HFFc6 (cell line): ENCODE measurements around the gene NUP133. TPM values are rescaled to one million over a fixed set of nuclear protein-coding genes. Genes with fewer than 3 reads are reported as not detected.
"Not testable (repeated sequence)": the region's sequence is repeated elsewhere in the genome, so short reads cannot be mapped to it uniquely, and the experiment has no call there.

Source experiments
- DNase-seq: peaks from one replicate; pipeline ENCODE4 v3.0.0-alpha.2; 2018
- H3K27ac Mint-ChIP-seq: 2 replicates; pipeline ENCODE4 v1.8.0; 2020; ENCODE audit warnings: mild to moderate bottlenecking, mixed read lengths
- H3K27me3 Mint-ChIP-seq: 2 replicates; pipeline ENCODE4 v1.8.0; 2021; ENCODE audit warnings: mild to moderate bottlenecking, moderate library complexity, mixed read lengths; ENCODE audit not compliant: insufficient read depth
- H3K36me3 Mint-ChIP-seq: 2 replicates; pipeline ENCODE4 v1.8.0; 2021; ENCODE audit warnings: low read depth, mixed read lengths
- H3K4me1 Mint-ChIP-seq: 2 replicates; pipeline ENCODE4 v1.8.0; 2020; ENCODE audit warnings: low read depth, mixed read lengths
- H3K4me3 Mint-ChIP-seq: 2 replicates; pipeline ENCODE4 v1.8.0; 2020; ENCODE audit warnings: mild to moderate bottlenecking, moderate library complexity, mixed read lengths
- H3K9me3 Mint-ChIP-seq: 2 replicates; pipeline ENCODE4 v1.8.0; 2020; ENCODE audit warnings: mild to moderate bottlenecking, mixed read lengths
- CTCF ChIP-seq: fragments of 200-600 bp; sonication (generic); IDR thresholded peaks from 2 replicates; pipeline ENCODE4 v1.5.0; 2021; ENCODE audit warnings: antibody characterized with exemption, mild to moderate bottlenecking
- total RNA-seq, 6 experiments: library from RNA; stranded (reverse); fragmentation: NEBNext Ultra II Directional; extraction: Animal tissue kit (Norgen Biotek cat#: 25700); gene quantifications; 2 replicates in 1 of 6; 3 replicates in 5 of 6; pipeline ENCODE4 v1.2.3, GENCODE V29; 2021

NUP133 gene
- total RNA-seq, 6 experiments from 2014 or later, result 34.3 to 42.8 (median 36.0) TPM

- no peak for TF ChIP-seq CTCF
- Mint-ChIP-seq H3K4me1 (peaks cover 7% of the 10 kb centered on the region), H3K4me3 (no peak overlapping the region), H3K36me3 (peaks cover 9% of the 10 kb centered on the region), H3K27ac (no peak overlapping the region), H3K27me3 (no peaks in the 10 kb centered on the region), H3K9me3 (no peaks in the 10 kb centered on the region)
- DNase-seq, result no peak
Measured at GRCh38 chr1:229480495-229480894, 27.6 kb downstream of the NUP133 start.

- no peak overlapping the region for H3K4me3 Mint-ChIP-seq
- TF ChIP-seq CTCF, result no peak
- peaks cover 14% of the 10 kb centered on the region for H3K36me3 Mint-ChIP-seq
- no peak overlapping the region for H3K27ac Mint-ChIP-seq
- no peaks in the 10 kb centered on the region for H3K9me3 Mint-ChIP-seq
- no peaks in the 10 kb centered on the region for H3K27me3 Mint-ChIP-seq
- no peak for DNase-seq
- H3K4me1 Mint-ChIP-seq, result peaks cover 7% of the 10 kb centered on the region
Measured at GRCh38 chr1:229479660-229480399, 28.3 kb downstream of the NUP133 start.

- H3K9me3 Mint-ChIP-seq, result no peaks in the 10 kb centered on the region
- H3K36me3 Mint-ChIP-seq, result peaks cover 19% of the 10 kb centered on the region
- H3K27ac Mint-ChIP-seq, result no peak overlapping the region
- no peak for TF ChIP-seq CTCF
- no peak for DNase-seq
- H3K27me3 Mint-ChIP-seq, result no peaks in the 10 kb centered on the region
- H3K4me1 Mint-ChIP-seq, result peaks cover 7% of the 10 kb centered on the region
- no peak overlapping the region for H3K4me3 Mint-ChIP-seq
Measured at GRCh38 chr1:229478852-229479251, 29.3 kb downstream of the NUP133 start.

GRCh38 chr1:229475859-229476258, 32.3 kb downstream of the NUP133 start:
- H3K36me3 Mint-ChIP-seq, result peaks cover 14% of the 10 kb centered on the region
- H3K4me3 Mint-ChIP-seq, H3K9me3 Mint-ChIP-seq, H3K4me1 Mint-ChIP-seq, H3K27ac Mint-ChIP-seq, DNase-seq, H3K27me3 Mint-ChIP-seq: not testable (repeated sequence)

- TF ChIP-seq CTCF, result no peak
- no peak overlapping the region for H3K27ac Mint-ChIP-seq
- peaks cover 22% of the 10 kb centered on the region for H3K36me3 Mint-ChIP-seq
- H3K4me1 Mint-ChIP-seq, result no peaks in the 10 kb centered on the region
- no peak overlapping the region for H3K4me3 Mint-ChIP-seq
- H3K27me3 Mint-ChIP-seq, result no peaks in the 10 kb centered on the region
- no peaks in the 10 kb centered on the region for H3K9me3 Mint-ChIP-seq
- no peak for DNase-seq
Measured at GRCh38 chr1:229474509-229474908, 33.6 kb downstream of the NUP133 start.

- Mint-ChIP-seq H3K27ac (no peak overlapping the region), H3K4me3 (no peak overlapping the region), H3K9me3 (no peaks in the 10 kb centered on the region), H3K4me1 (no peaks in the 10 kb centered on the region), H3K27me3 (no peaks in the 10 kb centered on the region), H3K36me3 (peaks cover 24% of the 10 kb centered on the region; the same call in 1 of the 2 replicates)
- TF ChIP-seq CTCF, result no peak
- DNase-seq, result no peak
Measured at GRCh38 chr1:229471175-229471574, 37.0 kb downstream of the NUP133 start.
